ENCODE data around the gene CNN3.

CNN3 gene

DNA sequence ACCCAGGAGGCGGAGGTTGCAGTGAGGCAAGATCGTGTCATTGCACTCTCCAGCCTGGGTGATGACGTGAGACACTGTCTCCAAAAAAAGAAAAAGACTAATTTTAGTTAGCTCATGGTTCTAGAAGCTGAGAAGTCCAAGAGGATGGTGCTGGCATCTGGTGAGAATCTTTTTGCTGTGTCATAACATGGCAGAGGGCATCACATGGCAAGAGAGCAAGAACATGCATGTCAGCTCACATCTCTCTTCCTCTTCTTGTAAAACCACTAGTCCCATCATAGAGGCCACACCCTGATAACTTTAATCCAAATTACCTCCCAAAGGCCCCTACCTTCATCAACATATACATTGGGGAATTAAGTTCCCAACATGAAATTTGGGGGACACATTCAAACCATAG is 13.8 kb upstream of the CNN3 start:
- ChIA-PET POLR2A (no interaction called here), CTCF (no interaction called here)
- Histone ChIP-seq H3K27ac (ENCODE audit: extremely low read depth, low read depth, low read length) (no peak overlapping the region), H3K9me3 (ENCODE audit: control insufficient read depth, insufficient read depth, low read depth, low read length) (no peaks in the 10 kb centered on the region), H3K4me1 (ENCODE audit: control insufficient read depth, insufficient read depth, low read length) (peaks cover 10% of the 10 kb centered on the region), H3K4me3 (ENCODE audit: low read depth, low read length) (no peak overlapping the region), H3K36me3 (ENCODE audit: control insufficient read depth in 2 of 2, insufficient read depth in 1 of 2, low read length in 2 of 2) (no peaks in the 10 kb centered on the region)
- TF ChIP-seq IKZF3 (tag by site-specific recombination; IDR thresholded peaks at IDR 0.05) (no peak), ZNF530 (tag by site-specific recombination; IDR thresholded peaks at IDR 0.05; ENCODE audit: low read depth) (no peak), SP7 (tag by site-specific recombination; IDR thresholded peaks at IDR 0.05) (no peak), ZNF391 (tag by site-specific recombination; IDR thresholded peaks at IDR 0.05; ENCODE audit: borderline replicate concordance, low read depth) (no peak), ZSCAN16 (tag by site-specific recombination; IDR thresholded peaks at IDR 0.05) (no peak), ZNF433 (tag by site-specific recombination; IDR thresholded peaks at IDR 0.05; ENCODE audit: low read depth) (no peak), FEZF1 (tag by site-specific recombination; IDR thresholded peaks at IDR 0.05) (no peak), ZNF600 (tag by site-specific recombination; IDR thresholded peaks at IDR 0.05) (no peak), ZNF76 (tag by site-specific recombination; IDR thresholded peaks at IDR 0.05; ENCODE audit: borderline replicate concordance, low read depth) (no peak), OSR2 (tag by site-specific recombination; IDR thresholded peaks at IDR 0.05) (no peak), ZNF114 (tag by site-specific recombination; IDR thresholded peaks at IDR 0.05) (no peak), MZF1 (tag by site-specific recombination; IDR thresholded peaks at IDR 0.05; ENCODE audit: borderline replicate concordance) (no peak), YY1 (tag by site-specific recombination; IDR thresholded peaks at IDR 0.05) (no peak), ZNF292 (tag by site-specific recombination; IDR thresholded peaks at IDR 0.05; ENCODE audit: borderline replicate concordance, low read depth) (no peak), ZNF654 (tag by site-specific recombination; IDR thresholded peaks at IDR 0.05; ENCODE audit: low read depth) (no peak), ZNF302 (tag by site-specific recombination; IDR thresholded peaks at IDR 0.05; ENCODE audit: low read depth) (no peak)
- TF ChIP-seq, protein P1, sequence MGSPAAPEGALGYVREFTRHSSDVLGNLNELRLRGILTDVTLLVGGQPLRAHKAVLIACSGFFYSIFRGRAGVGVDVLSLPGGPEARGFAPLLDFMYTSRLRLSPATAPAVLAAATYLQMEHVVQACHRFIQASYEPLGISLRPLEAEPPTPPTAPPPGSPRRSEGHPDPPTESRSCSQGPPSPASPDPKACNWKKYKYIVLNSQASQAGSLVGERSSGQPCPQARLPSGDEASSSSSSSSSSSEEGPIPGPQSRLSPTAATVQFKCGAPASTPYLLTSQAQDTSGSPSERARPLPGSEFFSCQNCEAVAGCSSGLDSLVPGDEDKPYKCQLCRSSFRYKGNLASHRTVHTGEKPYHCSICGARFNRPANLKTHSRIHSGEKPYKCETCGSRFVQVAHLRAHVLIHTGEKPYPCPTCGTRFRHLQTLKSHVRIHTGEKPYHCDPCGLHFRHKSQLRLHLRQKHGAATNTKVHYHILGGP (tag by site-specific recombination; IDR thresholded peaks at IDR 0.05) = no peak
- TF ChIP-seq, protein P2, sequence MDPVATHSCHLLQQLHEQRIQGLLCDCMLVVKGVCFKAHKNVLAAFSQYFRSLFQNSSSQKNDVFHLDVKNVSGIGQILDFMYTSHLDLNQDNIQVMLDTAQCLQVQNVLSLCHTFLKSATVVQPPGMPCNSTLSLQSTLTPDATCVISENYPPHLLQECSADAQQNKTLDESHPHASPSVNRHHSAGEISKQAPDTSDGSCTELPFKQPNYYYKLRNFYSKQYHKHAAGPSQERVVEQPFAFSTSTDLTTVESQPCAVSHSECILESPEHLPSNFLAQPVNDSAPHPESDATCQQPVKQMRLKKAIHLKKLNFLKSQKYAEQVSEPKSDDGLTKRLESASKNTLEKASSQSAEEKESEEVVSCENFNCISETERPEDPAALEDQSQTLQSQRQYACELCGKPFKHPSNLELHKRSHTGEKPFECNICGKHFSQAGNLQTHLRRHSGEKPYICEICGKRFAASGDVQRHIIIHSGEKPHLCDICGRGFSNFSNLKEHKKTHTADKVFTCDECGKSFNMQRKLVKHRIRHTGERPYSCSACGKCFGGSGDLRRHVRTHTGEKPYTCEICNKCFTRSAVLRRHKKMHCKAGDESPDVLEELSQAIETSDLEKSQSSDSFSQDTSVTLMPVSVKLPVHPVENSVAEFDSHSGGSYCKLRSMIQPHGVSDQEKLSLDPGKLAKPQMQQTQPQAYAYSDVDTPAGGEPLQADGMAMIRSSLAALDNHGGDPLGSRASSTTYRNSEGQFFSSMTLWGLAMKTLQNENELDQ (tag by site-specific recombination; IDR thresholded peaks at IDR 0.05; ENCODE audit: low read depth) = no peak
- TF ChIP-seq, protein P3, sequence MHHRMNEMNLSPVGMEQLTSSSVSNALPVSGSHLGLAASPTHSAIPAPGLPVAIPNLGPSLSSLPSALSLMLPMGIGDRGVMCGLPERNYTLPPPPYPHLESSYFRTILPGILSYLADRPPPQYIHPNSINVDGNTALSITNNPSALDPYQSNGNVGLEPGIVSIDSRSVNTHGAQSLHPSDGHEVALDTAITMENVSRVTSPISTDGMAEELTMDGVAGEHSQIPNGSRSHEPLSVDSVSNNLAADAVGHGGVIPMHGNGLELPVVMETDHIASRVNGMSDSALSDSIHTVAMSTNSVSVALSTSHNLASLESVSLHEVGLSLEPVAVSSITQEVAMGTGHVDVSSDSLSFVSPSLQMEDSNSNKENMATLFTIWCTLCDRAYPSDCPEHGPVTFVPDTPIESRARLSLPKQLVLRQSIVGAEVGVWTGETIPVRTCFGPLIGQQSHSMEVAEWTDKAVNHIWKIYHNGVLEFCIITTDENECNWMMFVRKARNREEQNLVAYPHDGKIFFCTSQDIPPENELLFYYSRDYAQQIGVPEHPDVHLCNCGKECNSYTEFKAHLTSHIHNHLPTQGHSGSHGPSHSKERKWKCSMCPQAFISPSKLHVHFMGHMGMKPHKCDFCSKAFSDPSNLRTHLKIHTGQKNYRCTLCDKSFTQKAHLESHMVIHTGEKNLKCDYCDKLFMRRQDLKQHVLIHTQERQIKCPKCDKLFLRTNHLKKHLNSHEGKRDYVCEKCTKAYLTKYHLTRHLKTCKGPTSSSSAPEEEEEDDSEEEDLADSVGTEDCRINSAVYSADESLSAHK (tag by site-specific recombination; IDR thresholded peaks at IDR 0.05) = no peak
- TF ChIP-seq, protein P4, sequence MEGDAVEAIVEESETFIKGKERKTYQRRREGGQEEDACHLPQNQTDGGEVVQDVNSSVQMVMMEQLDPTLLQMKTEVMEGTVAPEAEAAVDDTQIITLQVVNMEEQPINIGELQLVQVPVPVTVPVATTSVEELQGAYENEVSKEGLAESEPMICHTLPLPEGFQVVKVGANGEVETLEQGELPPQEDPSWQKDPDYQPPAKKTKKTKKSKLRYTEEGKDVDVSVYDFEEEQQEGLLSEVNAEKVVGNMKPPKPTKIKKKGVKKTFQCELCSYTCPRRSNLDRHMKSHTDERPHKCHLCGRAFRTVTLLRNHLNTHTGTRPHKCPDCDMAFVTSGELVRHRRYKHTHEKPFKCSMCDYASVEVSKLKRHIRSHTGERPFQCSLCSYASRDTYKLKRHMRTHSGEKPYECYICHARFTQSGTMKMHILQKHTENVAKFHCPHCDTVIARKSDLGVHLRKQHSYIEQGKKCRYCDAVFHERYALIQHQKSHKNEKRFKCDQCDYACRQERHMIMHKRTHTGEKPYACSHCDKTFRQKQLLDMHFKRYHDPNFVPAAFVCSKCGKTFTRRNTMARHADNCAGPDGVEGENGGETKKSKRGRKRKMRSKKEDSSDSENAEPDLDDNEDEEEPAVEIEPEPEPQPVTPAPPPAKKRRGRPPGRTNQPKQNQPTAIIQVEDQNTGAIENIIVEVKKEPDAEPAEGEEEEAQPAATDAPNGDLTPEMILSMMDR (tag by site-specific recombination; IDR thresholded peaks at IDR 0.05) = no peak

Data from HEK293 (cell line).